ENCODE results near the gene SCGB1D2. TPM values are rescaled to one million over a fixed set of nuclear protein-coding genes. Genes with fewer than 3 reads are reported as not detected.
"Not testable (repeated sequence)": the region's sequence is repeated elsewhere in the genome, so short reads cannot be mapped to it uniquely, and the experiment has no call there.

Gene SCGB1D2
- total and polyA plus RNA-seq, 10 of the 15 experiments (the other 5 are each of a cell fraction or from before 2014, with no cell fraction given), result 0.48 TPM; not detected in 9

DNA sequence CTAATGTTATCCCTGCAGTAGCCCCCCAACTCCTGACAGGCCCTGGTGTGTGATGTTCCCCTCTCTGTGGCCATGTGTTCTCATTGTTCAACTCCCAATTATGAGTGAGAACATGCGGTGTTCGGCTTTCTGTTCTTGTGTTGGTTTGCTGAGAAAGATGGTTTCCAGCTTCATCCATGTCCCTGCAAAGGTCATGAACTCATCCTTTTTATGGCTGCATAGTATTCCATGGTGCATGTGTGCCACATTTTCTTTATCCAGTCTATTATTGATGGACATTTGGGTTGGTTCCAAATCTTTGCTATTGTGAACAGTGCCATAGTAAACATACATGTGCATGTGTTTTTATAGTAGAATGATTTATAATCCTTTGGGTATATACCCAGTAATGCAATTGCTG lies 44.6 kb upstream of the SCGB1D2 start:
- FAIRE-seq; H3K27me3 ChIP-seq (replicated peaks in 1 of 2; ENCODE audit: control insufficient read depth in 2 of 2, insufficient read depth in 2 of 2, low read length in 1 of 2); H3K9ac ChIP-seq (ENCODE audit: control insufficient read depth, insufficient read depth, low read length); H3K4me1 ChIP-seq (ENCODE audit: control insufficient read depth, insufficient read depth, low read length); POLR2A ChIA-PET; H3K36me3 ChIP-seq (ENCODE audit: control insufficient read depth in 2 of 2, insufficient read depth in 2 of 2, low read length in 1 of 2); H4K20me1 ChIP-seq (ENCODE audit: control insufficient read depth, insufficient read depth); ATAC-seq; in situ Hi-C loops (cut with MboI); DNase-seq (ENCODE audit: low read depth, low spot score); H3K4me3 ChIP-seq; H2AFZ ChIP-seq (ENCODE audit: control insufficient read depth, low read depth, low read length); RAD21 ChIA-PET (ENCODE audit: unreplicated experiment); SMC1A ChIA-PET (ENCODE audit: uncharacterized antibody, unreplicated experiment); H3K27ac ChIP-seq (ENCODE audit: control insufficient read depth, insufficient read depth); H3K79me2 ChIP-seq (ENCODE audit: control insufficient read depth, insufficient read depth, low read length); H3K9me3 ChIP-seq (replicated peaks; ENCODE audit: control insufficient read depth, insufficient read depth, low read length); intact Hi-C loops (cut with micrococcal nuclease; ENCODE audit: unreplicated experiment); H3K4me2 ChIP-seq (ENCODE audit: control insufficient read depth, insufficient read depth); BruUV-seq (replicated peaks): not testable (repeated sequence)
- WGBS (ENCODE audit: insufficient coverage, insufficient replicate concordance, low lambda C conversion rate, missing lambda C conversion rate), result 46% methylated on average over 2 of the region's 2 CpGs
- CTCF ChIA-PET, result interaction anchor here (0.5 kb wide), 1 partner anchor 186 kb away, joined by 5 read pairs; no protein-coding TSS in a partner anchor

- Histone ChIP-seq H4K20me1 (ENCODE audit: control insufficient read depth, insufficient read depth) (no peaks in the 10 kb centered on the region), H3K9ac (ENCODE audit: control insufficient read depth, insufficient read depth, low read length) (no peak overlapping the region), H3K4me3 (no peak overlapping the region), H3K36me3 (ENCODE audit: control insufficient read depth in 2 of 2, insufficient read depth in 2 of 2, low read length in 1 of 2) (no peaks in the 10 kb centered on the region), H3K27me3 (replicated peaks in 1 of 2; ENCODE audit: control insufficient read depth in 2 of 2, insufficient read depth in 2 of 2, low read length in 1 of 2) (peaks cover 0 to 3% of the 10 kb centered on the region in 2 experiments; a peak in 1 of 4 replicates), H3K79me2 (ENCODE audit: control insufficient read depth, insufficient read depth, low read length) (no peaks in the 10 kb centered on the region), H3K9me3 (replicated peaks; ENCODE audit: control insufficient read depth, insufficient read depth, low read length) (no peaks in the 10 kb centered on the region), H3K4me2 (ENCODE audit: control insufficient read depth, insufficient read depth) (no peak overlapping the region), H3K27ac (ENCODE audit: control insufficient read depth, insufficient read depth) (no peak overlapping the region), H3K4me1 (ENCODE audit: control insufficient read depth, insufficient read depth, low read length) (no peaks in the 10 kb centered on the region), H2AFZ (ENCODE audit: control insufficient read depth, low read depth, low read length) (no peak overlapping the region)
- TF ChIP-seq MYB (IDR thresholded peaks at IDR 0.05; ENCODE audit: borderline replicate concordance, low read depth, low read length) (no peak), IKZF2 (IDR thresholded peaks at IDR 0.05) (no peak), SMAD5 (IDR thresholded peaks at IDR 0.05; ENCODE audit: low read depth) (no peak)
- TF ChIP-seq, protein P1, sequence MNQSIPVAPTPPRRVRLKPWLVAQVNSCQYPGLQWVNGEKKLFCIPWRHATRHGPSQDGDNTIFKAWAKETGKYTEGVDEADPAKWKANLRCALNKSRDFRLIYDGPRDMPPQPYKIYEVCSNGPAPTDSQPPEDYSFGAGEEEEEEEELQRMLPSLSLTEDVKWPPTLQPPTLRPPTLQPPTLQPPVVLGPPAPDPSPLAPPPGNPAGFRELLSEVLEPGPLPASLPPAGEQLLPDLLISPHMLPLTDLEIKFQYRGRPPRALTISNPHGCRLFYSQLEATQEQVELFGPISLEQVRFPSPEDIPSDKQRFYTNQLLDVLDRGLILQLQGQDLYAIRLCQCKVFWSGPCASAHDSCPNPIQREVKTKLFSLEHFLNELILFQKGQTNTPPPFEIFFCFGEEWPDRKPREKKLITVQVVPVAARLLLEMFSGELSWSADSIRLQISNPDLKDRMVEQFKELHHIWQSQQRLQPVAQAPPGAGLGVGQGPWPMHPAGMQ (IDR thresholded peaks at IDR 0.05; ENCODE audit: borderline replicate concordance), result no peak
- intact Hi-C loops (cut with micrococcal nuclease; ENCODE audit: unreplicated experiment), result no loop called here
- WGBS (ENCODE audit: insufficient coverage, insufficient replicate concordance, low lambda C conversion rate, missing lambda C conversion rate), result 0% methylated on average over 2 of the region's 2 CpGs
- FAIRE-seq (no peak), ATAC-seq (no peak), DNase-seq (ENCODE audit: low read depth, low spot score) (no peak)
- no TSS peak for BruUV-seq (replicated peaks)
- in situ Hi-C loops (cut with MboI), result no loop called here
- CTCF ChIA-PET, result no interaction called here
- RAD21 ChIA-PET (ENCODE audit: unreplicated experiment), result no interaction called here
- SMC1A ChIA-PET (ENCODE audit: uncharacterized antibody, unreplicated experiment), result no interaction called here
- POLR2A ChIA-PET, result no interaction called here
Measured at GRCh38 chr11:62201376-62201775, 40.7 kb upstream of the SCGB1D2 start.
